K562 (cell line): ENCODE measurements around the gene NRM. TPM values are rescaled to one million over a fixed set of nuclear protein-coding genes. Genes with fewer than 3 reads are reported as not detected.

Experiments used
- CBFA2T3 ChIP-seq: fragments of 450-650 bp; IDR thresholded peaks from 2 replicates; pipeline ENCODE4 v1.6.1; 2017
- CEBPB ChIP-seq: fragments of 450-650 bp; IDR thresholded peaks from 2 replicates; pipeline ENCODE4 v1.6.1; 2016; ENCODE audit warnings: missing genetic modification characterization, missing compliant biosample characterization
- DNMT1 ChIP-seq: fragments of 450-650 bp; IDR thresholded peaks from 2 replicates; pipeline ENCODE4 v1.6.1; 2016; ENCODE audit warnings: antibody characterized with exemption, mild to moderate bottlenecking
- FOXP1 ChIP-seq: sonication (generic); formaldehyde crosslinking; IDR thresholded peaks from 2 replicates; pipeline ENCODE4 v1.8.0; 2022; ENCODE audit warnings: mild to moderate bottlenecking, missing genetic modification reagents
- GATAD2B ChIP-seq: fragments of 450-650 bp; IDR thresholded peaks from 2 replicates; pipeline ENCODE4 v1.6.1; 2017; ENCODE audit warnings: mild to moderate bottlenecking, borderline replicate concordance
- JUND ChIP-seq, 2 experiments: IDR thresholded peaks; 2 replicates in 1 of 2; 3 replicates in 1 of 2; pipeline ENCODE4 v1.6.1; 2011; ENCODE audit warnings: borderline replicate concordance in 2 of 2, low read depth in 2 of 2, low read length in 2 of 2, improper control_type of control experiment in 1 of 2, missing biosample characterization in 1 of 2, missing genetic modification characterization in 1 of 2, missing genetic modification reagents in 1 of 2
- MBD2 ChIP-seq: sonication (generic); IDR thresholded peaks from 2 replicates; pipeline ENCODE4 v1.6.1; 2016; ENCODE audit warnings: low read depth, borderline replicate concordance
- SLC30A9 ChIP-seq: fragments of 250-450 bp; sonication (Bioruptor Pico); IDR thresholded peaks from 2 replicates; pipeline ENCODE4 v1.8.0; 2022; ENCODE audit warnings: mild to moderate bottlenecking, moderate library complexity
- SUPT5H ChIP-seq: fragments of 450-650 bp; IDR thresholded peaks from 2 replicates; pipeline ENCODE4 v1.6.1; 2016
- TEAD2 ChIP-seq: fragments of 450-650 bp; IDR thresholded peaks from 2 replicates; pipeline ENCODE4 v1.6.1; 2016; ENCODE audit warnings: missing genetic modification characterization, control low read depth, missing compliant biosample characterization
- ZNF133 ChIP-seq: fragments of 250-450 bp; sonication (Bioruptor Pico); IDR thresholded peaks from 2 replicates; pipeline ENCODE4 v1.4.0; 2020; ENCODE audit warnings: mild to moderate bottlenecking
- ZNF696 ChIP-seq: fragments of 250-450 bp; sonication (Bioruptor Pico); conservative IDR thresholded peaks from 2 replicates; pipeline ENCODE4 v1.4.0; 2020; ENCODE audit warnings: mild to moderate bottlenecking, moderate library complexity
- polyA plus RNA-seq, 8 experiments: library from polyadenylated mRNA; depleted of rRNA in 4 of 8; stranded (reverse) in 5 of 8; unstranded in 3 of 8; fragments of >200 nt; fragmentation: Nextera tagmentation in 2 of 8; fragmentation: Illumina TruSeq in 1 of 8; extraction: Ambion mirVana in 2 of 8; extraction: Trizol in 1 of 8; gene quantifications; 2 replicates each; pipeline versions ENCODE4 v1.2.1 to v1.2.3, GENCODE V29; 2011 to 2014; ENCODE audit warnings: inconsistent platforms in 1 of 8, missing spikeins in 1 of 8
- total RNA-seq, 7 experiments: library from RNA; depleted of rRNA in 6 of 7; stranded (reverse); fragments of >200 nt in 6 of 7; fragmentation: Illumina TruSeq in 2 of 7; extraction: Trizol in 2 of 7; gene quantifications; 2 replicates each; pipeline versions ENCODE4 v1.2.1 to v1.2.3, GENCODE V29; 2011 to 2021; ENCODE audit warnings: low replicate concordance in 1 of 7
- TF ChIP-seq, protein P1 (sequence below): fragments of 200-800 bp; sonication (Bioruptor generic); IDR thresholded peaks from 2 replicates; pipeline ENCODE4 v1.6.1; 2017; ENCODE audit warnings: missing genetic modification characterization, missing compliant biosample characterization
- TF ChIP-seq, protein P2 (sequence below): IDR thresholded peaks from 3 replicates; pipeline ENCODE4 v1.6.1; 2011; ENCODE audit warnings: borderline replicate concordance, mild to moderate bottlenecking; ENCODE audit not compliant: insufficient read length, insufficient read depth
- TF ChIP-seq, protein P3 (sequence below): fragments of 450-650 bp; formaldehyde crosslinking; IDR thresholded peaks from 2 replicates; pipeline ENCODE4 v1.4.0; 2022; ENCODE audit warnings: missing genetic modification characterization

The NRM gene
- total and polyA plus RNA-seq, 9 of the 15 experiments (the other 6 are each of a cell fraction or from before 2014, with no cell fraction given), result 9.7 to 58.2 (median 18.1) TPM

DNA sequence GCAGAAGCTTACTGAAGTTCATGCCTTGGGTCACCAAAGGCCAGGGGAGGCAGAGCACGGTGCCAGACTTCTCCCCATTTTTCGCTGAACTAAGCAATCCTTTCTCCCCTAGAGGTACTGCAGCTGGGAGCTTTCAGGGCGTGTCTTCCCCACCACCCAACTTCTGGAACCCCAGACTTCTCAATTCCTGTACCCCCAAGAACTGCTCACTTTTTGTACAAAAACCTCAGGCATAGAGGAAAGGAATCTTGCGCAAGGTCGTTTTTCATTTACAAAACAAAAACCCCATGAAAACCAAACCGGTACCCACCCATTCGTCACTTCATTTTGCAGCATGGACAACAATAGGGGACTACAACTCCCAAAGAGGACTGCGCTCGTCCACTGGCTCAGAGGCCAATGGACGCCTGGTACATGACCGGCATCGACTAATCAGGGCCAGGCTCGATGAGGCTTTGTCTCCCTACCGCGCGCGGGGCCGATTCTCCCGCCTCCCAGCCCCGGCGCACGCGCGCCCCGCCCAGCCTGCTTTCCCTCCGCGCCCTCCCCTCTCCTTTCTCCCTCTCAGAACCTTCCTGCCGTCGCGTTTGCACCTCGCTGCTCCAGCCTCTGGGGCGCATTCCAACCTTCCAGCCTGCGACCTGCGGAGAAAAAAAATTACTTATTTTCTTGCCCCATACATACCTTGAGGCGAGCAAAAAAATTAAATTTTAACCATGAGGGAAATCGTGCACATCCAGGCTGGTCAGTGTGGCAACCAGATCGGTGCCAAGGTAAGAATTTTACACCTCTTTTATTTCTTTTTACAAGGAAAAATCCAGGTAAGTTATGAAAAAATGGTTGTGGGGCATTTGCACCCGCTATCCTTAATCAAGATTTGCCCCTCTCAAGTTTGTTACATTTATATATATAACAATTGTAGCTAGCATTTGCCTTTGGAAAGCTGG lies 29.3 kb upstream of the NRM start, which contains the start of gene TUBB (continued):
- TF ChIP-seq, protein P1, sequence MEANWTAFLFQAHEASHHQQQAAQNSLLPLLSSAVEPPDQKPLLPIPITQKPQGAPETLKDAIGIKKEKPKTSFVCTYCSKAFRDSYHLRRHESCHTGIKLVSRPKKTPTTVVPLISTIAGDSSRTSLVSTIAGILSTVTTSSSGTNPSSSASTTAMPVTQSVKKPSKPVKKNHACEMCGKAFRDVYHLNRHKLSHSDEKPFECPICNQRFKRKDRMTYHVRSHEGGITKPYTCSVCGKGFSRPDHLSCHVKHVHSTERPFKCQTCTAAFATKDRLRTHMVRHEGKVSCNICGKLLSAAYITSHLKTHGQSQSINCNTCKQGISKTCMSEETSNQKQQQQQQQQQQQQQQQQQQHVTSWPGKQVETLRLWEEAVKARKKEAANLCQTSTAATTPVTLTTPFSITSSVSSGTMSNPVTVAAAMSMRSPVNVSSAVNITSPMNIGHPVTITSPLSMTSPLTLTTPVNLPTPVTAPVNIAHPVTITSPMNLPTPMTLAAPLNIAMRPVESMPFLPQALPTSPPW (CRISPR knock-in tag), result peak; percentile 95
- TF ChIP-seq, protein P2, sequence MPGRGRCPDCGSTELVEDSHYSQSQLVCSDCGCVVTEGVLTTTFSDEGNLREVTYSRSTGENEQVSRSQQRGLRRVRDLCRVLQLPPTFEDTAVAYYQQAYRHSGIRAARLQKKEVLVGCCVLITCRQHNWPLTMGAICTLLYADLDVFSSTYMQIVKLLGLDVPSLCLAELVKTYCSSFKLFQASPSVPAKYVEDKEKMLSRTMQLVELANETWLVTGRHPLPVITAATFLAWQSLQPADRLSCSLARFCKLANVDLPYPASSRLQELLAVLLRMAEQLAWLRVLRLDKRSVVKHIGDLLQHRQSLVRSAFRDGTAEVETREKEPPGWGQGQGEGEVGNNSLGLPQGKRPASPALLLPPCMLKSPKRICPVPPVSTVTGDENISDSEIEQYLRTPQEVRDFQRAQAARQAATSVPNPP, result no peak
- TF ChIP-seq CEBPB (peak; percentile 97), MBD2 (peak; percentile 94), SLC30A9 (CRISPR knock-in tag) (no peak), CBFA2T3 (no peak), FOXP1 (CRISPR knock-in tag) (peak; percentile 20; the same call in 1 of the 2 replicates), SUPT5H (peak; percentile 99), TEAD2 (peak; percentile 81), GATAD2B (no peak; the same call in 1 of the 2 replicates), JUND (IDR thresholded peaks at IDR 0.05; ENCODE audit: borderline replicate concordance, low read depth, low read length) (peak; percentile 20; the same call in 1 of the 2 replicates), JUND (tag; IDR thresholded peaks at IDR 0.05; ENCODE audit: borderline replicate concordance, low read depth, low read length) (peak; percentile 35; the same call in 1 of the 3 replicates), ZNF133 (CRISPR knock-in tag) (no peak), DNMT1 (0 out of 2 replicates have a peak, but pooled peaks have one; percentile 40), ZNF696 (CRISPR knock-in tag) (no peak)
- TF ChIP-seq, protein P3, sequence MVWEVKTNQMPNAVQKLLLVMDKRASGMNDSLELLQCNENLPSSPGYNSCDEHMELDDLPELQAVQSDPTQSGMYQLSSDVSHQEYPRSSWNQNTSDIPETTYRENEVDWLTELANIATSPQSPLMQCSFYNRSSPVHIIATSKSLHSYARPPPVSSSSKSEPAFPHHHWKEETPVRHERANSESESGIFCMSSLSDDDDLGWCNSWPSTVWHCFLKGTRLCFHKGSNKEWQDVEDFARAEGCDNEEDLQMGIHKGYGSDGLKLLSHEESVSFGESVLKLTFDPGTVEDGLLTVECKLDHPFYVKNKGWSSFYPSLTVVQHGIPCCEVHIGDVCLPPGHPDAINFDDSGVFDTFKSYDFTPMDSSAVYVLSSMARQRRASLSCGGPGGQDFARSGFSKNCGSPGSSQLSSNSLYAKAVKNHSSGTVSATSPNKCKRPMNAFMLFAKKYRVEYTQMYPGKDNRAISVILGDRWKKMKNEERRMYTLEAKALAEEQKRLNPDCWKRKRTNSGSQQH (CRISPR knock-in tag), result no peak
